ENCODE results near the gene RASSF3. TPM values are rescaled to one million over a fixed set of nuclear protein-coding genes. Genes with fewer than 3 reads are reported as not detected.

The RASSF3 gene
- total and polyA plus RNA-seq, 2 donors, result 9.4 to 22.8 TPM

DNA sequence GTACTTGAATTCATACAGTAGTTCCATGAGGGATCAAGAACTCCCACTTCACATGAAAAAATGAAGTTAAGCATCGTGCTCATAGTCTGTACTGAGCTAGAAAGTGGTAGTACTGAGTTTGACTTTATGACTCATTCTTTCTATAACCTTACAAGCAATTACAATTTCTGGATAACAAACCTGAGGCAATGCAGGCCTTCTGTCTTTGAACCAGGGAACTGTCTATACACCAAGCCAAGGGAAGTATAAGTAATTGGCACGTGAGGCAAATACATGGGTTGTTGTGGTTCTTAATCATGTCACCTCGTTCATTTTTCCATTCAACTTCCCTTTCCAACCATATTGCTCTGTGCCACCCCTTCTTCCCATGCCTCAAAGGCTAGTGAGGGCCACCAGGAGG is 132.1 kb downstream of the RASSF3 start:
- Histone ChIP-seq H3K4me3 (ENCODE audit: low read length in 2 of 2) (no peak overlapping the region), H3K36me3 (ENCODE audit: control insufficient read depth in 2 of 2, insufficient read depth in 2 of 2, low read length in 1 of 2) (peaks cover 20 to 57% of the 10 kb centered on the region in 2 donors), H3K27ac (ENCODE audit: low read depth in 1 of 2, low read length in 1 of 2) (no peak overlapping the region), H3K9me3 (ENCODE audit: control insufficient read depth in 2 of 2, insufficient read depth in 1 of 2, low read length in 1 of 2) (no peaks in the 10 kb centered on the region), H3K4me1 (ENCODE audit: control insufficient read depth in 2 of 2, insufficient read depth in 2 of 2, low read length in 2 of 2) (no peaks in the 10 kb centered on the region), H3K27me3 (ENCODE audit: control insufficient read depth in 2 of 2, insufficient read depth in 1 of 2, low read length in 1 of 2) (no peaks in the 10 kb centered on the region)
- no peak for DNase-seq (ENCODE audit: low read depth in 6 of 9, low spot score in 9 of 9)
- WGBS, result 94% methylated on average over 3 of the region's 3 CpGs

DNA sequence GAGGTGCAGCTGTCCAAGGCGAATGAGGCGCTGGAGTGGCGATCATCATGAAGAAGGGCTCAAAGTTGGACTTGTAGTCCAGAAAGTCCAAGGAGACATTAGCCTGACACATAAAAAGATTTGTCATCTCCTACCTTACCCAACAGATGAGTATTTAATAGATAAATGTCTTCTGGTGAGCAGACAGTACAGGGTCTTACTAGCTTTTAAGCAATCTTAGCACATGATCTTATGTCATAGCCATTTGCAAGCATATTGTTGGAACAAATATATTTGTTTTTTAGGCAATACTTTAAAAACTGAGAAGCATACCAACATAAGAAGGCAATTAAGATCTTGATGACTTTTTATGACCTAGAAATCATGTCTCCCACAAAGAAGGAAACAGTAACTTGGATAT is 132.9 kb downstream of the RASSF3 start:
- no peaks in the 10 kb centered on the region for H3K9me3 ChIP-seq (ENCODE audit: control insufficient read depth in 2 of 2, insufficient read depth in 1 of 2, low read length in 1 of 2)
- H3K4me3 ChIP-seq (ENCODE audit: low read length in 2 of 2), result no peak overlapping the region
- peaks cover 20 to 57% of the 10 kb centered on the region in 2 donors for H3K36me3 ChIP-seq (ENCODE audit: control insufficient read depth in 2 of 2, insufficient read depth in 2 of 2, low read length in 1 of 2)
- H3K27me3 ChIP-seq (ENCODE audit: control insufficient read depth in 2 of 2, insufficient read depth in 1 of 2, low read length in 1 of 2), result no peaks in the 10 kb centered on the region
- WGBS, result 98% methylated on average over 3 of the region's 3 CpGs
- DNase-seq (ENCODE audit: low read depth in 6 of 9, low spot score in 9 of 9), result no peak
- no peak overlapping the region for H3K27ac ChIP-seq (ENCODE audit: low read depth in 1 of 2, low read length in 1 of 2)
- no peaks in the 10 kb centered on the region for H3K4me1 ChIP-seq (ENCODE audit: control insufficient read depth in 2 of 2, insufficient read depth in 2 of 2, low read length in 2 of 2)

DNA sequence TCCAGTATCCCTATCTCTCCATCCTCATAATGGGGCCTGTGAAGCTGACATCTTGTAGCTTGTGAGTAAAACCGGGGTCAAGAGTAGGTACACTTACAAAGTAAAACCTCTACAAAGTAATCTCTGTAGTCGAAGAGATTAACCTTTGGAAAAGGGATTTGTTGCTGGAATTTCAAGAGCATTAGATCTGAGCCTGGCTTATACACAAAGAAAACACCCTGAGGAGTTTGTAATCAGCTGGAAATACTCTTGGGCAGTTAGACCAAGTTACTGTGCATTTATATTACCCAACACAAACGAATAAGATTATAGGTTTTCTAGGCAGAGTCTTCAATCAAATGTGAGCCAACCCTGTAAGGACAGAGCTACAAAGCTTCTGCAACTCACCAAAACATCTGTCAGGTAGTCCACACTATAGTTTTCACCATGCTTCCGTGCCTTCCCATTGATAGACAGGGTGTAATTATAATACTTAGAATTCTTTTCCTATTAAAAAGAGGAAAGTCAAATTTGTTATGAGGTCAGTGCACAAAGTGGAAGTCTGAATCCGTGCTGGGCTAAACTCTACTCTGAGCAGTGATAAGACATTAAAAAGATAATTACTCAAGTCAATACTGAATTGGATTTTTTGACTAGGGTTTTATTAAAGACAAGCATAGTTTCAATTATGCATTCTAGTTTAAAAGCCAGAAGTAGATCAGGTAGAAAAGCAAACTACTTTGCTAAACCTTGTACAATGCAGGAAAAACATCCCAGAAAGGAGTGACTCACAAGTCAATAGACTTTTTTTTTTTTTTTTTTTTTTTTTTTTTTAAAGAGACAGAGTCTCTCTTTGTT is 134.3 kb downstream of the RASSF3 start:
- DNase-seq (ENCODE audit: low read depth in 6 of 9, low spot score in 9 of 9), result no peak
- Histone ChIP-seq H3K27ac (ENCODE audit: low read depth in 1 of 2, low read length in 1 of 2) (no peak overlapping the region), H3K4me3 (ENCODE audit: low read length in 2 of 2) (no peak overlapping the region), H3K9me3 (ENCODE audit: control insufficient read depth in 2 of 2, insufficient read depth in 1 of 2, low read length in 1 of 2) (no peaks in the 10 kb centered on the region), H3K36me3 (ENCODE audit: control insufficient read depth in 2 of 2, insufficient read depth in 2 of 2, low read length in 1 of 2) (peaks cover 15 to 49% of the 10 kb centered on the region in 2 donors), H3K4me1 (ENCODE audit: control insufficient read depth in 2 of 2, insufficient read depth in 2 of 2, low read length in 2 of 2) (no peaks in the 10 kb centered on the region), H3K27me3 (ENCODE audit: control insufficient read depth in 2 of 2, insufficient read depth in 1 of 2, low read length in 1 of 2) (no peaks in the 10 kb centered on the region)
- 95% methylated on average over 5 of the region's 5 CpGs for WGBS

DNA sequence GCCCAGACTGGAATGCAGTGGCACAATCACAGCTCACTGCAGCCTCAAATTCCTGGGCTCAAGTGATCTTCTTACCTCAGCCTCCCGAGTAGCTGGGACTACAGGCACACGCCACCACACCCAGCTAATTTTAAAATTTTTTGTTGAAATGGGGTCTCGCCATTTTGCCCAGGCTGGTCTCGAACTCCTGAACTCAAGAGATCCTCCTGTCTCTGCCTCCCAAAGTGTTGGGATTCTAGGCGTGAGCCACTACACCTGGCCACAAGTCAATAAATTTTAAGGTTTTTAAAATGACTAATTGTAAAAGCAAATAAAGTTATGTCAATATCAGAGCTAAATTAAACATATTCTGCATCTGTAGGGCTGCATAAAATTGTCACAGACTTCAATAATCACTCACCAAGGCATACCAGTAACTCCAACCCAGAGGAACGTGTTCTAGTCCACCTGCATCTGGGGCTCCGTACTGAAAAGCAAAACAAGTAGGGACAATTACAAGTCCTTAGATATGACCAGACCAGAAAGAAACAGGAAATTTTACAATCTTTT is 135.0 kb downstream of the RASSF3 start:
- no peaks in the 10 kb centered on the region for H3K9me3 ChIP-seq (ENCODE audit: control insufficient read depth in 2 of 2, insufficient read depth in 1 of 2, low read length in 1 of 2)
- H3K36me3 ChIP-seq (ENCODE audit: control insufficient read depth in 2 of 2, insufficient read depth in 2 of 2, low read length in 1 of 2), result peaks cover 20 to 43% of the 10 kb centered on the region in 2 donors
- H3K27me3 ChIP-seq (ENCODE audit: control insufficient read depth in 2 of 2, insufficient read depth in 1 of 2, low read length in 1 of 2), result no peaks in the 10 kb centered on the region
- DNase-seq (ENCODE audit: low read depth in 6 of 9, low spot score in 9 of 9), result no peak
- H3K4me3 ChIP-seq (ENCODE audit: low read length in 2 of 2), result no peak overlapping the region
- WGBS, result 97% methylated on average over 7 of the region's 7 CpGs
- no peak overlapping the region for H3K27ac ChIP-seq (ENCODE audit: low read depth in 1 of 2, low read length in 1 of 2)
- no peaks in the 10 kb centered on the region for H3K4me1 ChIP-seq (ENCODE audit: control insufficient read depth in 2 of 2, insufficient read depth in 2 of 2, low read length in 2 of 2)

DNA sequence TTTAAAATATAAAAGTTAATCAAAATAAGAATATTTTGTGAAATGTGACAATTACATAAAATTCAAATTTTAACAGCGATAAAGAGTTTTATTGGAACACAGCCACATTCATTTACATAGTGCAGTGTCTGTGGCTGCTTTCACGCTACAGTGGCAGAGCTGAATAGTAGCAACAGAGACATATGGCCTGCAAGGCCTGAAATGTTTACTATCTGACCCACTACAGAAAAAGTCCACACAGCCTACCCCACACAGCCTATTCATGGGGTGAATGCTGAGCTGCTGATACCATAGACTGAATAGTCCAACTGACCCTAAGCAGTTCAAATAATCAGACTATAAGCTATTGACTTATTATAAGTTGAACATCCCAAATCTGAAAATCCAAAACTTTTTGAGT is 135.7 kb downstream of the RASSF3 start:
- H3K4me1 ChIP-seq (ENCODE audit: control insufficient read depth in 2 of 2, insufficient read depth in 2 of 2, low read length in 2 of 2), result no peaks in the 10 kb centered on the region
- WGBS, result 96% methylated on average over 2 of the region's 2 CpGs
- H3K36me3 ChIP-seq (ENCODE audit: control insufficient read depth in 2 of 2, insufficient read depth in 2 of 2, low read length in 1 of 2), result peaks cover 23 to 43% of the 10 kb centered on the region in 2 donors
- no peak for DNase-seq (ENCODE audit: low read depth in 6 of 9, low spot score in 9 of 9)
- H3K9me3 ChIP-seq (ENCODE audit: control insufficient read depth in 2 of 2, insufficient read depth in 1 of 2, low read length in 1 of 2), result no peaks in the 10 kb centered on the region
- no peak overlapping the region for H3K4me3 ChIP-seq (ENCODE audit: low read length in 2 of 2)
- no peak overlapping the region for H3K27ac ChIP-seq (ENCODE audit: low read depth in 1 of 2, low read length in 1 of 2)
- H3K27me3 ChIP-seq (ENCODE audit: control insufficient read depth in 2 of 2, insufficient read depth in 1 of 2, low read length in 1 of 2), result no peaks in the 10 kb centered on the region

DNA sequence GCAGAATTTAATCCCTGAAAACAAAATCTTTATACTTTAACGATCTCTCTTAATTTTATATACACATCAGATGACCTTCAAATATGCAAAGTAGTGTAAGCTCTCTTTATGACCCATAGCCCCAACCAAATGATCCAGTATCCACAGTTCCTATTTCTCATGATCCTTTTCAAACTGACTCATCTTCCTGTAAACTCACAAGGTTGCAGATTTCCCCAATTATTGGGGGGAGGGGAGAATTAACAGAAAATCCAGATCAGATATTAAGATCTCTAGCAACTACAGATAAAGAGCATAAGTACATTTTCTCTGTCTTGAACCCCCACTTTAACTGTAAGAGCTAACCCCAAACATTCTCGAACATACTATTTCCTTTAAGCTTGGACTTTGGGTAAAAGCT is 136.4 kb downstream of the RASSF3 start:
- no peaks in the 10 kb centered on the region for H3K9me3 ChIP-seq (ENCODE audit: control insufficient read depth in 2 of 2, insufficient read depth in 1 of 2, low read length in 1 of 2)
- WGBS, result 98% methylated on average over 2 of the region's 2 CpGs
- no peaks in the 10 kb centered on the region for H3K27me3 ChIP-seq (ENCODE audit: control insufficient read depth in 2 of 2, insufficient read depth in 1 of 2, low read length in 1 of 2)
- H3K4me3 ChIP-seq (ENCODE audit: low read length in 2 of 2), result no peak overlapping the region
- no peaks in the 10 kb centered on the region for H3K4me1 ChIP-seq (ENCODE audit: control insufficient read depth in 2 of 2, insufficient read depth in 2 of 2, low read length in 2 of 2)
- H3K27ac ChIP-seq (ENCODE audit: low read depth in 1 of 2, low read length in 1 of 2), result no peak overlapping the region
- H3K36me3 ChIP-seq (ENCODE audit: control insufficient read depth in 2 of 2, insufficient read depth in 2 of 2, low read length in 1 of 2), result peaks cover 23 to 43% of the 10 kb centered on the region in 2 donors
- DNase-seq (ENCODE audit: low read depth in 6 of 9, low spot score in 9 of 9), result no peak

Other genes starting within 250 kb of the RASSF3 start
- gene C12orf56, start 219.7 kb upstream of the RASSF3 start, total RNA-seq, result 3.7 TPM
- gene C12orf56, start 219.7 kb upstream of the RASSF3 start, polyA plus RNA-seq, result 7.1 TPM
- gene XPOT, start 206.1 kb upstream of the RASSF3 start, total RNA-seq, result 42.8 TPM
- 24.6 TPM for gene XPOT, start 206.1 kb upstream of the RASSF3 start, polyA plus RNA-seq
- gene TBK1, start 158.4 kb upstream of the RASSF3 start, total RNA-seq, result 10.6 TPM
- 18.8 TPM for gene TBK1, start 158.4 kb upstream of the RASSF3 start, polyA plus RNA-seq
- gene GNS, start 148.9 kb downstream of the RASSF3 start, total RNA-seq, result 27.2 TPM
- gene GNS, start 148.9 kb downstream of the RASSF3 start, polyA plus RNA-seq, result 21.2 TPM
- 0.42 TPM for gene TBC1D30, start 214.2 kb downstream of the RASSF3 start, total RNA-seq
- gene TBC1D30, start 214.2 kb downstream of the RASSF3 start, polyA plus RNA-seq, result 0.91 TPM

All from thymus (tissue), 11 donors.